Lower leg skin (tissue), 4 donors: ENCODE data around the gene MCAT. TPM values are rescaled to one million over a fixed set of nuclear protein-coding genes. Genes with fewer than 3 reads are reported as not detected.

Source experiments
- DNase-seq, 2 donors: peaks; one replicate each; pipeline ENCODE4 v3.0.0-alpha.2; 2019; ENCODE audit warnings: low spot score in 2 of 2
- H3K4me3 ChIP-seq: fragments of 200-600 bp; sonication (generic); 2 replicates; pipeline ENCODE4 v1.5.1; 2017; ENCODE audit warnings: mild to moderate bottlenecking, low read depth; ENCODE audit not compliant: poor library complexity, severe bottlenecking
- CTCF ChIP-seq, 3 donors: fragments of 450-650 bp; IDR thresholded peaks; one replicate each; pipeline ENCODE4 v1.5.1; 2016; ENCODE audit warnings: antibody characterized with exemption in 3 of 3, mild to moderate bottlenecking in 3 of 3, moderate library complexity in 2 of 3
- POLR2A ChIP-seq, 2 donors: fragments of 450-650 bp; IDR thresholded peaks; one replicate each; pipeline ENCODE4 v1.6.1; 2016 to 2017; ENCODE audit warnings: antibody characterized with exemption in 2 of 2, mild to moderate bottlenecking in 1 of 2, moderate library complexity in 1 of 2
- WGBS, 2 donors: methylation state at CpG; one replicate each; pipeline ENCODE4 v1.1.5; 2018; 5-methylcytosine and 5-hydroxymethylcytosine counted together
- intact Hi-C: fragments of 100-400 bp; cut with DNase I; formaldehyde crosslinking; loops from one replicate; pipeline ENCODE4 v1.15.0; 2023; ENCODE audit warnings: low total_unique reads
- total RNA-seq, 4 donors: library from RNA; depleted of rRNA; stranded (reverse); fragments of >200 nt; gene quantifications; one replicate each; pipeline ENCODE4 v1.1.0, GENCODE V29; 2016

Gene MCAT
- total RNA-seq, 4 donors from 2014 or later, result 21.5 to 28.1 (median 25.5) TPM

- no peak for DNase-seq
- no peak for TF ChIP-seq CTCF (IDR thresholded peaks at IDR 0.05)
- TF ChIP-seq POLR2A (IDR thresholded peaks at IDR 0.05), result no peak
- 88 to 95% methylated on average over 3 to 5 of the region's 5 CpGs for WGBS, 2 donors
- intact Hi-C loops, result no loop called here
- H3K4me3 ChIP-seq, result no peak overlapping the region
Measured at GRCh38 chr22:43135565-43135964, 7.6 kb downstream of the MCAT start.

GRCh38 chr22:43134553-43134952, 8.6 kb downstream of the MCAT start:
- intact Hi-C loops, result no loop called here
- WGBS, 2 donors, result 100% methylated on average over 4 of the region's 4 CpGs

GRCh38 chr22:43133401-43133800, 9.8 kb downstream of the MCAT start:
- TF ChIP-seq POLR2A (IDR thresholded peaks at IDR 0.05), result no peak
- TF ChIP-seq CTCF (IDR thresholded peaks at IDR 0.05), result no peak
- DNase-seq, result no peak
- 85 to 86% methylated on average over 9 of the region's 9 CpGs for WGBS, 2 donors
- intact Hi-C loops, result no loop called here
- H3K4me3 ChIP-seq, result no peak overlapping the region

More at GRCh38 chr22:43134553-43134952, 8.6 kb downstream of the MCAT start:
- H3K4me3 ChIP-seq, result no peak overlapping the region
- TF ChIP-seq POLR2A (IDR thresholded peaks at IDR 0.05) (no peak), CTCF (IDR thresholded peaks at IDR 0.05) (no peak)
- no peak for DNase-seq

- WGBS, 2 donors, result 86 to 87% methylated on average over 17 of the region's 17 CpGs
- intact Hi-C loops, result no loop called here
- TF ChIP-seq CTCF (IDR thresholded peaks at IDR 0.05), result no peak
- no peak for TF ChIP-seq POLR2A (IDR thresholded peaks at IDR 0.05)
- DNase-seq, result no peak
- no peak overlapping the region for H3K4me3 ChIP-seq
Measured at GRCh38 chr22:43131773-43132501, 11.3 kb downstream of the MCAT start.

GRCh38 chr22:43129426-43130425, 13.5 kb downstream of the MCAT start:
- no peak for DNase-seq
- no peak for TF ChIP-seq POLR2A (IDR thresholded peaks at IDR 0.05)
- no peak for TF ChIP-seq CTCF (IDR thresholded peaks at IDR 0.05)
- intact Hi-C loops, result loop anchor here (2.0 kb wide), 1 partner anchor 25 kb away; no protein-coding TSS in a partner anchor
- WGBS, 2 donors, result 57 to 62% methylated on average over 16 of the region's 16 CpGs
- no peak overlapping the region for H3K4me3 ChIP-seq
